Neural progenitor cell (in vitro differentiated cells): ENCODE data around the gene LVRN. TPM values are rescaled to one million over a fixed set of nuclear protein-coding genes. Genes with fewer than 3 reads are reported as not detected.

Experiments
- DNase-seq: peaks from one replicate; pipeline ENCODE4 v3.0.0-alpha.2; 2016; ENCODE audit warnings: low spot score
- H2AFZ ChIP-seq: fragments of 200-600 bp; sonication (generic); replicated peaks from 2 replicates; pipeline ENCODE4 v1.6.1; 2016; ENCODE audit warnings: antibody characterized with exemption
- H3F3A ChIP-seq: fragments of 200-600 bp; sonication (generic); 2 replicates; pipeline ENCODE4 v1.6.1; 2016; ENCODE audit warnings: antibody characterized with exemption, low read depth
- H3K27ac ChIP-seq: fragments of 200-600 bp; sonication (generic); 2 replicates; pipeline ENCODE4 v1.5.1; 2016; ENCODE audit warnings: mild to moderate bottlenecking
- H3K27me3 ChIP-seq: fragments of 200-600 bp; sonication (generic); 2 replicates; pipeline ENCODE4 v1.6.1; 2016; ENCODE audit warnings: mild to moderate bottlenecking, moderate library complexity
- H3K36me3 ChIP-seq: fragments of 200-600 bp; sonication (generic); 2 replicates; pipeline ENCODE4 v1.5.1; 2016
- H3K4me1 ChIP-seq: fragments of 200-600 bp; sonication (generic); 2 replicates; pipeline ENCODE4 v1.6.1; 2016; ENCODE audit warnings: mixed run types
- H3K4me2 ChIP-seq: fragments of 200-600 bp; sonication (generic); 2 replicates; pipeline ENCODE4 v1.6.1; 2016
- H3K4me3 ChIP-seq: fragments of 200-600 bp; sonication (generic); 2 replicates; pipeline ENCODE4 v1.5.1; 2016
- H3K79me2 ChIP-seq: fragments of 200-600 bp; sonication (generic); 2 replicates; pipeline ENCODE4 v1.6.1; 2016; ENCODE audit warnings: low read depth
- H3K9ac ChIP-seq: fragments of 200-600 bp; sonication (generic); 2 replicates; pipeline ENCODE4 v1.6.1; 2016
- H3K9me3 ChIP-seq: fragments of 200-600 bp; sonication (generic); 2 replicates; pipeline ENCODE4 v1.5.1; 2016; ENCODE audit warnings: low read depth
- H4K20me1 ChIP-seq: fragments of 200-600 bp; sonication (generic); 2 replicates; pipeline ENCODE4 v1.6.1; 2016; ENCODE audit warnings: low read depth
- H3K27ac Mint-ChIP-seq: 3 replicates; pipeline ENCODE4 v1.8.0; 2021; ENCODE audit warnings: mixed read lengths
- H3K27me3 Mint-ChIP-seq: 2 replicates; pipeline ENCODE4 v1.8.0; 2022; ENCODE audit warnings: low read depth, mild to moderate bottlenecking, inconsistent platforms, moderate library complexity, mixed read lengths; ENCODE audit not compliant: insufficient read depth
- H3K36me3 Mint-ChIP-seq: 3 replicates; pipeline ENCODE4 v1.8.0; 2021; ENCODE audit warnings: mixed read lengths
- H3K4me1 Mint-ChIP-seq: 3 replicates; pipeline ENCODE4 v1.8.0; 2021; ENCODE audit warnings: mixed read lengths
- H3K4me3 Mint-ChIP-seq: 3 replicates; pipeline ENCODE4 v1.8.0; 2021; ENCODE audit warnings: mild to moderate bottlenecking, moderate library complexity, mixed read lengths
- H3K9me3 Mint-ChIP-seq: 3 replicates; pipeline ENCODE4 v1.8.0; 2020; ENCODE audit warnings: mixed read lengths
- EZH2 ChIP-seq: fragments of 200-600 bp; sonication (generic); IDR thresholded peaks from 2 replicates; pipeline ENCODE4 v1.6.1; 2017; ENCODE audit warnings: antibody characterized with exemption, mild to moderate bottlenecking, moderate library complexity
- EZH2phosphoT487 ChIP-seq: fragments of 200-600 bp; sonication (generic); IDR thresholded peaks from 2 replicates; pipeline ENCODE4 v1.6.1; 2017; ENCODE audit warnings: antibody characterized with exemption
- total RNA-seq: library from RNA; depleted of rRNA; stranded (reverse); fragments of >200 nt; gene quantifications from 2 replicates; pipeline ENCODE4 v1.2.3, GENCODE V29; 2015; ENCODE audit warnings: low replicate concordance
- TF ChIP-seq, protein P1 (sequence below): fragments of 200-600 bp; sonication (generic); IDR thresholded peaks from 2 replicates; pipeline ENCODE4 v1.5.1; 2017; ENCODE audit warnings: antibody characterized with exemption, mild to moderate bottlenecking

The LVRN gene
- total RNA-seq, 1 donor from 2014 or later, result 0.41 TPM

DNA sequence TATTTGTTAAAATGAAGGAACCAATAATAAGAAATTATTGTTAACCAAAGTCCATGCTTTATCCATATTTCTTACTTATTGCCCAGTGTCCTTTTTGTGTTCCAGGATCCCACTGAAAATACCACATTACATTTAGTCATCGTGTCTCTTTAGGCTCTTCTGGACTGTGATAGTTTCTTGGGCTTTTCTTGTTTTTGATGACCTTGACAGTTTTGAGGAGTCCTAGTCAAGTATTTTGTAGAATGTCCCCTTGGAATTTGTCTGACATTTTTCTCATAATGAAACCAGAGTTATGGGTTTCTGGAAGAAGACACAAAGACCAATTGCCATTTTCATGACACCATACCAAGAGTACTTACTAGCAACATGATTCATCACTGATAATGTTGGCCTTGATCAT is 108.9 kb downstream of the LVRN start:
- Histone ChIP-seq H3K4me3 (no peak overlapping the region), H3K36me3 (no peaks in the 10 kb centered on the region), H3F3A (no peaks in the 10 kb centered on the region), H3K9ac (no peak overlapping the region), H3K9me3 (no peaks in the 10 kb centered on the region), H3K4me2 (no peak overlapping the region), H4K20me1 (no peaks in the 10 kb centered on the region), H2AFZ (no peak overlapping the region), H3K79me2 (no peaks in the 10 kb centered on the region), H3K27me3 (no peaks in the 10 kb centered on the region), H3K4me1 (no peaks in the 10 kb centered on the region), H3K27ac (no peak overlapping the region)
- Mint-ChIP-seq H3K4me1 (no peaks in the 10 kb centered on the region), H3K27ac (no peak overlapping the region), H3K36me3 (no peaks in the 10 kb centered on the region), H3K27me3 (no peaks in the 10 kb centered on the region), H3K9me3 (no peaks in the 10 kb centered on the region), H3K4me3 (no peak overlapping the region)
- TF ChIP-seq, protein P1, sequence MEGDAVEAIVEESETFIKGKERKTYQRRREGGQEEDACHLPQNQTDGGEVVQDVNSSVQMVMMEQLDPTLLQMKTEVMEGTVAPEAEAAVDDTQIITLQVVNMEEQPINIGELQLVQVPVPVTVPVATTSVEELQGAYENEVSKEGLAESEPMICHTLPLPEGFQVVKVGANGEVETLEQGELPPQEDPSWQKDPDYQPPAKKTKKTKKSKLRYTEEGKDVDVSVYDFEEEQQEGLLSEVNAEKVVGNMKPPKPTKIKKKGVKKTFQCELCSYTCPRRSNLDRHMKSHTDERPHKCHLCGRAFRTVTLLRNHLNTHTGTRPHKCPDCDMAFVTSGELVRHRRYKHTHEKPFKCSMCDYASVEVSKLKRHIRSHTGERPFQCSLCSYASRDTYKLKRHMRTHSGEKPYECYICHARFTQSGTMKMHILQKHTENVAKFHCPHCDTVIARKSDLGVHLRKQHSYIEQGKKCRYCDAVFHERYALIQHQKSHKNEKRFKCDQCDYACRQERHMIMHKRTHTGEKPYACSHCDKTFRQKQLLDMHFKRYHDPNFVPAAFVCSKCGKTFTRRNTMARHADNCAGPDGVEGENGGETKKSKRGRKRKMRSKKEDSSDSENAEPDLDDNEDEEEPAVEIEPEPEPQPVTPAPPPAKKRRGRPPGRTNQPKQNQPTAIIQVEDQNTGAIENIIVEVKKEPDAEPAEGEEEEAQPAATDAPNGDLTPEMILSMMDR, result no peak
- TF ChIP-seq EZH2phosphoT487, result no peak
- no peak for TF ChIP-seq EZH2
- no peak for DNase-seq

- H3K9ac ChIP-seq, result no peak overlapping the region
- no peaks in the 10 kb centered on the region for H3K9me3 ChIP-seq
- no peaks in the 10 kb centered on the region for H3K27me3 Mint-ChIP-seq
- no peaks in the 10 kb centered on the region for H3K4me1 ChIP-seq
- no peaks in the 10 kb centered on the region for H3K36me3 Mint-ChIP-seq
- no peaks in the 10 kb centered on the region for H3K9me3 Mint-ChIP-seq
- DNase-seq, result no peak
- no peak overlapping the region for H3K4me3 ChIP-seq
- no peak overlapping the region for H3K4me3 Mint-ChIP-seq
- TF ChIP-seq EZH2phosphoT487 (no peak), EZH2 (no peak)
- TF ChIP-seq, protein P1, result no peak
- no peak overlapping the region for H2AFZ ChIP-seq
- H3K4me2 ChIP-seq, result no peak overlapping the region
- H3K27ac ChIP-seq, result no peak overlapping the region
- H3K27me3 ChIP-seq, result no peaks in the 10 kb centered on the region
- H3K36me3 ChIP-seq, result no peaks in the 10 kb centered on the region
- H3K27ac Mint-ChIP-seq, result no peak overlapping the region
- H3K79me2 ChIP-seq, result no peaks in the 10 kb centered on the region
- no peaks in the 10 kb centered on the region for H3F3A ChIP-seq
- no peaks in the 10 kb centered on the region for H4K20me1 ChIP-seq
- no peaks in the 10 kb centered on the region for H3K4me1 Mint-ChIP-seq
These were observed 113.0 kb downstream of the LVRN start for GRCh38 chr5:116075191-116075831.

DNA sequence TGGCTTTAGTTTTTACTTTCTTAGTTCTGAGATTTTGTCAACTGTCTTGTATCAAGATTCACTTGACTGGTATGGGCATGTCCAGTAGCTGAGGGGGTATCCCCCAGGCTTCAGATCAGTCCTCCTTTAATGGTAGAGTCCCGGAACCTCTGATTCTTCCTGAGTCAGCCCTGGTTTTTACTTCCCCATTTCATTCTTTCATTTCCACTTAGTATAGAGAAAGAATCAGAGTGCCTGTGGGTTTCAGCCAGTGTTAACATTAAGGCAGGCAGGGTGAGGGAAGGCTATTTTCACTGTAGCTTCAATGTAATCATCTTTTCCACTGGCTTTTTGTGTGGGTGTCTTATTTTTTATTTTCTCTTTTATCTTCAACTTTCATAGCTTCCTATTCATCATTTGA is 114.2 kb downstream of the LVRN start:
- Histone ChIP-seq H2AFZ (no peak overlapping the region), H4K20me1 (no peaks in the 10 kb centered on the region), H3K4me3 (no peak overlapping the region), H3K9ac (no peak overlapping the region), H3K4me1 (no peaks in the 10 kb centered on the region), H3K79me2 (no peaks in the 10 kb centered on the region), H3K36me3 (no peaks in the 10 kb centered on the region), H3K4me2 (no peak overlapping the region), H3K9me3 (no peaks in the 10 kb centered on the region), H3F3A (no peaks in the 10 kb centered on the region), H3K27ac (no peak overlapping the region), H3K27me3 (no peaks in the 10 kb centered on the region)
- TF ChIP-seq, protein P1, result no peak
- TF ChIP-seq EZH2 (no peak), EZH2phosphoT487 (no peak)
- Mint-ChIP-seq H3K9me3 (no peaks in the 10 kb centered on the region), H3K27ac (no peak overlapping the region), H3K4me1 (no peaks in the 10 kb centered on the region), H3K27me3 (no peaks in the 10 kb centered on the region), H3K36me3 (no peaks in the 10 kb centered on the region), H3K4me3 (no peak overlapping the region)
- no peak for DNase-seq

Other genes starting within 250 kb of the LVRN start
- 18.4 and 21.9 TPM in 2 replicates for gene CDO1, start 145.8 kb upstream of the LVRN start, total RNA-seq
- 50.4 and 122 TPM in 2 replicates for gene ATG12, start 120.9 kb upstream of the LVRN start, total RNA-seq
- 139 and 157 TPM in 2 replicates for gene AP3S1, start 120.5 kb upstream of the LVRN start, total RNA-seq
- gene ARL14EPL, start 70.0 kb downstream of the LVRN start, total RNA-seq, result not detected in 2 replicates
- 46.6 and 77.0 TPM in 2 replicates for gene COMMD10, start 122.5 kb downstream of the LVRN start, total RNA-seq